ENCODE results near the gene KLK12. TPM values are rescaled to one million over a fixed set of nuclear protein-coding genes. Genes with fewer than 3 reads are reported as not detected.

The KLK12 gene
- total and polyA plus RNA-seq, 7 donors: not detected

GRCh38 chr19:51031220-51031879 lies 3.5 kb downstream of the KLK12 start:
- DNase-seq (no peak), ATAC-seq (no peak)
- Histone ChIP-seq H3K9me3 (no peaks in the 10 kb centered on the region), H3K27me3 (ENCODE audit: insufficient read depth in 3 of 3, low read length in 2 of 3) (peaks cover 0 to 11% (median 0%) of the 10 kb centered on the region in 3 donors), H3K36me3 (ENCODE audit: insufficient read depth in 1 of 2, low read depth in 1 of 2) (no peaks in the 10 kb centered on the region), H3K4me3 (no peak overlapping the region), H3K4me1 (no peaks in the 10 kb centered on the region), H3K27ac (no peak overlapping the region)
- no peak for TF ChIP-seq CTCF (IDR thresholded peaks at IDR 0.05)
- WGBS, 3 donors: 86 to 89% (median 89%) methylated on average over 7 of the region's 7 CpGs
- intact Hi-C loops (cut with DNase I): no loop called here

GRCh38 chr19:51030631-51031030 lies 4.2 kb downstream of the KLK12 start:
- Histone ChIP-seq H3K27me3 (ENCODE audit: insufficient read depth in 3 of 3, low read length in 2 of 3) (peaks cover 0 to 15% (median 0%) of the 10 kb centered on the region in 3 donors), H3K36me3 (ENCODE audit: insufficient read depth in 1 of 2, low read depth in 1 of 2) (no peaks in the 10 kb centered on the region), H3K4me3 (no peak overlapping the region), H3K4me1 (no peaks in the 10 kb centered on the region), H3K27ac (no peak overlapping the region), H3K9me3 (no peaks in the 10 kb centered on the region)
- ATAC-seq (no peak), DNase-seq (no peak)
- intact Hi-C loops (cut with DNase I): no loop called here
- no peak for TF ChIP-seq CTCF (IDR thresholded peaks at IDR 0.05)
- 75 to 78% (median 76%) methylated on average over 11 to 13 of the region's 13 CpGs for WGBS, 3 donors

DNA sequence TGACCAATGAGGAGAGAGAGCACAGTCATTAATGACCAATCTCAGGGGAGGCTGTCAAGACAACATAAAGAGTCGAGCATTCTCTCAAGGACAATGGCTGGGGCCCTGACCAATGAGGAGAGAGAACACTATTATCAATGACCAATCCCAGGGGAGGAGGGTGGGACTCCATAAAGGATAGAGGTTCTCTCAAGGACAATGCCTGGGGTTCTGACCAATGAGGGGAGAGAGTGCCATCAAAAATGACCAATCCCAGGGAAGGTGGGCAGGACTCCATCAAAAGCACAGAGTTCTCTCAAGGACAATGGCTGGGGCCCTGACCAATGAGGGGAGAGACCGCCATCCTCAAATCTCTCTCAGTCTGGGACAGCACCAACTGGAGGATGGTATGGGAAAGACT lies 5.1 kb downstream of the KLK12 start:
- H3K4me3 ChIP-seq: no peak overlapping the region
- TF ChIP-seq CTCF (IDR thresholded peaks at IDR 0.05): no peak
- intact Hi-C loops (cut with DNase I): no loop called here
- H3K27ac ChIP-seq: no peak overlapping the region
- H3K4me1 ChIP-seq: no peaks in the 10 kb centered on the region
- ATAC-seq: no peak
- DNase-seq: no peak
- H3K36me3 ChIP-seq (ENCODE audit: insufficient read depth in 1 of 2, low read depth in 1 of 2): no peaks in the 10 kb centered on the region
- peaks cover 0 to 15% (median 0%) of the 10 kb centered on the region in 3 donors for H3K27me3 ChIP-seq (ENCODE audit: insufficient read depth in 3 of 3, low read length in 2 of 3)
- 69 to 70% (median 69%) methylated on average over 2 of the region's 2 CpGs for WGBS, 3 donors
- H3K9me3 ChIP-seq: no peaks in the 10 kb centered on the region

DNA sequence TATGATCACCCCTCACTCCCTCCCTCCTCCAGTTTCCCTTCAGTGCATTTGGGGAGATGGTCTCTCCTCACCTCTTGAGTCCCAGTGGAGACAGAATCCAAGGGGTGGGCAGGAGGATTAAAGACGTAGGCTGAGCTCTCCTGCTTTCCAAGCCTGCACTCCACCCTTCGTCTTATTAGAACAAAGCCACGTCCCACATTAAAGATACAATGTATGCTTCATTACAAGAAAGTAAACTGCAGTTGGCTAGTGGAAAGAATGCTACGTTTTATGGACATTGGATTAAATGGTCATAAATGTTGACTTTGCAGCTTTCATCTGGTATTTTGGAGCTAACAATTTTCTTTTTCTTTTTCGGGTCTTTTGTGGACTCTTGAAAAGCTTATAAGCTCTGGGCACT lies 6.9 kb downstream of the KLK12 start:
- DNase-seq (no peak), ATAC-seq (no peak)
- WGBS, 3 donors: 33 to 37% (median 33%) methylated on average over 5 of the region's 5 CpGs
- Histone ChIP-seq H3K9me3 (no peaks in the 10 kb centered on the region), H3K4me3 (no peak overlapping the region), H3K4me1 (no peaks in the 10 kb centered on the region), H3K27ac (no peak overlapping the region), H3K36me3 (ENCODE audit: insufficient read depth in 1 of 2, low read depth in 1 of 2) (no peaks in the 10 kb centered on the region), H3K27me3 (ENCODE audit: insufficient read depth in 3 of 3, low read length in 2 of 3) (peaks cover 0 to 21% (median 0%) of the 10 kb centered on the region in 3 donors)
- intact Hi-C loops (cut with DNase I): no loop called here
- no peak for TF ChIP-seq CTCF (IDR thresholded peaks at IDR 0.05)
